Erythroblast (primary cell): ENCODE measurements around the gene DRAP1.

Experiments used
- GATA1 ChIP-seq: IDR thresholded peaks from 2 replicates; pipeline ENCODE4 v1.6.1; 2011; ENCODE audit warnings: low read depth, mild to moderate bottlenecking, control low read depth, low read length, moderate library complexity
- POLR2A ChIP-seq: IDR thresholded peaks from 2 replicates; pipeline ENCODE4 v1.6.1; 2011; ENCODE audit warnings: mild to moderate bottlenecking, low read length

GRCh38 chr11:65873318-65874156 lies 45.7 kb upstream of the DRAP1 start:
- TF ChIP-seq POLR2A (peak; percentile 82), GATA1 (no peak)
